ENCODE results near the gene BLTP3B.

The BLTP3B gene

DNA sequence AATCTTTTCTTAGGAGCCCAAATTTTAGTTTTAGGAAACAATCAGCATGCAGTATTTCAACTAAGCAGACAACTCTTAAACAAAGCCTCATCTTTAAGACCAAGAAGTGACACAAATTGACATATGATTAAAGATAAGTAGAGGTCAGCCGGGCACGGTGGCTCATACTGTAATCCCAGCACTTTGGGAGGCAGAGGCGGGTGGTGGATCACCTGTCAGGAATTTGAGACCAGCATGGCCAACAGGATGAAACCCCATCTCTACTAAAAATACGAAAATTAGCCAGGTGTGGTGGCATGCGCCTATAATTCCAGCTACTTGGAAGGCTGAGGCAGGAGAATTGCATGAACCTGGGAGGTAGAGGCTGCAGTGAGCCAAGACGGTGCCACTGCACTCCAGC is 35.8 kb downstream of the BLTP3B start:
- DNase-seq: no peak

DNA sequence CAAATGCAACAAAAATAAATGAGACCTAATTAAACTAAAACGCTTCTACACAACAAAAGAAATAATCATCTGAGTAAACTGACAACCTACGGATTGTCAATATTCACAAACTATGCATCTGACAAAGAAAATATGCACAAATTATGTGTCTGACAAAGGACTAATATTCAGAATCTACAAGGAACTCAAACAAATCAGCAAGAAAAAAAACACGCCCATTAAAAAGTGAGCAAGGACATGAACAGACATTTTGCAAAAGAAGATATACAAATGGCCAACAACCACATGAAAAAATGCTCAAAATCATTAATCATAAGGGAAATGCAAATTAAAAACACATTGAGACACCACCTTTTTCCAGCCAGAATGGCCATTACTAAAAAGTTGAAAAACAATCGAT is 37.0 kb downstream of the BLTP3B start:
- DNase-seq: no peak

DNA sequence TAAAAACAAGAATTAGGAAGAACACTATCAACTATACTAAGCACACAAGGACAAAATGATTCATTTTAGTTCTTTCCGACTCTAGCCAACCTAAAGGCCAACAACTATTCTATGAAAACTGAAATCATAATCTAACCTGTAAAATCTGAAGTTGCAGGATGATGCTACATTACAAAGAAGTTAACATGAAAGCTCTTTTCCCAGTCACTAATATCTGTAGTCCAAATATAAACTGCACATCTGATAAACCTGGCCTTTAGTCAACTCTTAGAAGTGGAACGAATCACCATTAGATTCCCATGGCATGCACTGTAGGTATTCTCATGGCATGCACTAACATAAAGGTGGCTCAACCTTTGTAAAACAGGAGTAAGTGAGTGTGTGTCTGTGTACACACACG is 41.7 kb downstream of the BLTP3B start:
- DNase-seq: no peak

All from activated gamma-delta T cell treated with Interleukin-2 at 50 U/mL for 16 hours (primary cell).